Right kidney (tissue), 1 donor: ENCODE data around the gene ANKS1A.
"Not testable (repeated sequence)": the region's sequence is repeated elsewhere in the genome, so short reads cannot be mapped to it uniquely, and the experiment has no call there.

ENCODE experiments used
- DNase-seq: peaks from one replicate; pipeline ENCODE4 v3.0.0-alpha.2; 2016

Gene ANKS1A

DNA sequence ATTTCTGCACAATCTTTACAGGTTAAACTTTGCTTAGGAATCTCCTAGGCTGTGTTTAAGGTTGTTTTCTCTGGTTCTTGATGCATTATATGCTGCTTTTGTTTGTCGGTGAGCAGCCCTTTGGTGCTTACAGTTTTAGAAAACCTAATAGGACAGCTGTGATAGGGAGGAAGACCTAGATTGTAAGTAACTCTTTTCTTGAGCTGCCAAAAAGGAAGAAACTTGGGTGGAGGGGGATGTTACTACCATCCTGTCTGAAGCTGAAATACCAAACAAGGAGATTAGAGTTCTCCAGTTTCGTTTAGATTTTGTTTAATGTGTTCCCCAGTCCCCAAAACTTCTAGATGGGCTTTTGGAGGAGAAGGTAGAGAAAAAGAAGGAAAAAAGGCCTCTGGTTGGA lies 72.0 kb downstream of the ANKS1A start:
- DNase-seq = no peak

DNA sequence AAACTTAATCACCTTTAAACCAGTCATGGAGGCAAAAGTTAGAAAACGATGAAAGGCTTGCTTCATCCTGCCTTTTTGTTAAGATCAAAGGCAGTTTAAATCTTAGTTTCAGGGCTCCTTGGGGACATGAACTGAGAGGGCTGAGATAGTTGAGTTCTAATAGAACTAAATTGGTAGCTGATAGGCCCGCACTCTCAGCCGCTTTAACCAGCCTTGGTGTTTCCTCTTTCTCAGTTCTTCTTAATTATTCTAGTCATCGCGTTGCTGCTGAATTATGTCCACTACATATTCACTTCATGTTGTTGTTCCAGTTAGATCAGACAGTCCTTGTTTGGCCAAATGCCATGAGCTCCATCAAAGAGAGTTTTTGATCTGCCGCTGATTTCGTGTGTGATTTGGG lies 72.5 kb downstream of the ANKS1A start:
- no peak for DNase-seq

DNA sequence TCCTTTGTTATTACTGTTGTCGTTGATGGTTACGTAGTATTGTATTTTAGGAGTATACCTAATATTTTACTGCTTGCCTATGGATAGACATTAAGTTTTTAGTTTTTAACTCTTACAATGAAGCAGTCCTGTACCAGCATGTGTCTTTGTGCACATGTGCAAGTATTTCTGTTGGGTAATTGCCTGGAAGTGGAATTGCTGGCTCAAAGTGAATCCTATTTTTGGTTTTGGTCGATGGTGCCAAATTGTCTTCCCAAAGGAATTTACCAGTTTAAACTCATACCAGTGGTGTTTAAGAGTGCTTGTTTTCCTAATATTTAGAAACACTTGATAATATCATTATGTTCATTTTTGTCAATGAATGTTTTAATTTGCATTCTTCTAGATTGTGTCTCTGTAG lies 75.5 kb downstream of the ANKS1A start:
- DNase-seq = no peak

DNA sequence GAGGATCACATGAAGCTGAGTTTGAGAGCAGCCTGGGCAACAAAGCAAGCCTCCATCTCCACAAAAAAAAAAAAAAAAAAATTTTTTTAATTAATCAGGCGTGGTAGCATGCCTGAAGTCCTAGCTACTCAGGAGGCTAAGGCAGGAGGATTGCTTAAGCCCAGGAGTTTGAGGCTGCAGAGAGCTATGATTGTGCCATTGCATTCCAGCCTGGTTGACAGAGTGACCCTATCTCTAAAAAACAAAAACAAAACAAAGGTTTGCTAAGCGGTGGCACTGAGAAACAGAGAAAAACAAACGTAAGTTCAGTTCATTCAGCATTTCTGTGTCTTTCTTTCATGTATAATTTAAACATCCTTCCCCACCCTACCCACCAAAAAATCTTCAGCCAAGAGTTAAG lies 78.4 kb downstream of the ANKS1A start:
- no peak for DNase-seq

DNA sequence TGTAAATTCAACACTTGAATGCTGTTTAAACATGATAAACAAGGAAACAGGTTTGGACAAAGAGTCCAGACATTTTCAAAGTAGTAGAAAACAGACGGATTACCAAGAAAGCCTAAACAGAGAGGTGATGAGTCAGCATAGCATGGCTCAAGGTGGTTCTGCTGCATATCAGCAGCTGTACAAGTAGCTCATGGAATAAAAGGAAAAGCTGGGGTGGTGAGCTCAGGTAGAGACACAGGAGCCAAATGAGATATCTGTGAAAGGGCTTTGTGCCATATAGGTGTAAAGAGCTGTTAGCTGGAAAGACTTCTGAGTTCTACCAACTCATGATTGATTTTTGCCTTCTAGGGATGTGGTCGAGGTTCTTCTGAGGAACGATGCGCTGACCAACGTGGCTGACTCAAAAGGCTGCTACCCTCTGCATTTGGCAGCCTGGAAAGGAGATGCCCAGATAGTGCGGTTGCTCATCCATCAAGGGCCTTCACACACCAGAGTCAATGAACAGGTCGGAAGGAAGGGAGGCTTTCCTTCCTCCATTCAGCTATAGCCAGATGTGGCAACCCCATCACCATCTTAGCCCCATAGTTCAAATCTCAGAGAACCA lies 80.7 kb downstream of the ANKS1A start:
- no peak for DNase-seq

DNA sequence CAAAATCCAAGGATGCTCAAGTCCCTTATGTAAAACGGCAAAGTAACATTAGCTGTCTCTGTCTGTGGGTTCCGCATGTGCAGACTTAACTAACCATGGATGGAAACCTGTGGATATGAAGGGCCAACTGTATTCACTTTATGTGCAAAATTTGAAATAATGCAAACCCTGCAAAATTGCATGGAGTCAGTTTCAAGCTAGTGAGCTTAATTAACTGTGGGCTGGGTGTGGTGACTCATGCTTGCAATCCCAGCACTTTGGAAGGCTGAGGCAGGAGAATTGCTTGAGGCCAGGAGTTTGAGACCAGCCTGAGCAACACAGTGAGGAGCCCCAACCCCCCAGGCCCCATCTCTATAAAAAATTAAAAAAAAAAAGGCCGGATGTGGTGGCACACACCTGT lies 81.4 kb downstream of the ANKS1A start:
- DNase-seq = no peak

DNA sequence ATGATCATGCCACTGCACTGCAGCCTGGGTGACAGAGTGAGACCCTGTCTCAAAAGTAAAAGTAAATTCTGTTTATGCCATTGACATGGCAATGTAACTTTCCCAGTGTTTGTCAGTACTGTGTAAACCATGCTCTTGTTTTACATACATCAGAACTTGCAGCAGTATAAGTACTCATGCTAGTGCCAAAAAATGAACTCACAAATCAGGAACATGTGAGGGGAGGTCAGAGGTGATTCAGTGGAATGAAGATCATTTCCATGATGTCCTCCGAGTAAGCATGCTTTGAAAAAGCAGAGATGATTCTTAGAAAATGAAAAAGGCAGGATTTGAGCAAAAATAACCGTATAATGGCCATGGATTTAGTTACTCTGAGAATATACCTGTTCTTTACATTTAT lies 81.9 kb downstream of the ANKS1A start:
- DNase-seq = no peak

DNA sequence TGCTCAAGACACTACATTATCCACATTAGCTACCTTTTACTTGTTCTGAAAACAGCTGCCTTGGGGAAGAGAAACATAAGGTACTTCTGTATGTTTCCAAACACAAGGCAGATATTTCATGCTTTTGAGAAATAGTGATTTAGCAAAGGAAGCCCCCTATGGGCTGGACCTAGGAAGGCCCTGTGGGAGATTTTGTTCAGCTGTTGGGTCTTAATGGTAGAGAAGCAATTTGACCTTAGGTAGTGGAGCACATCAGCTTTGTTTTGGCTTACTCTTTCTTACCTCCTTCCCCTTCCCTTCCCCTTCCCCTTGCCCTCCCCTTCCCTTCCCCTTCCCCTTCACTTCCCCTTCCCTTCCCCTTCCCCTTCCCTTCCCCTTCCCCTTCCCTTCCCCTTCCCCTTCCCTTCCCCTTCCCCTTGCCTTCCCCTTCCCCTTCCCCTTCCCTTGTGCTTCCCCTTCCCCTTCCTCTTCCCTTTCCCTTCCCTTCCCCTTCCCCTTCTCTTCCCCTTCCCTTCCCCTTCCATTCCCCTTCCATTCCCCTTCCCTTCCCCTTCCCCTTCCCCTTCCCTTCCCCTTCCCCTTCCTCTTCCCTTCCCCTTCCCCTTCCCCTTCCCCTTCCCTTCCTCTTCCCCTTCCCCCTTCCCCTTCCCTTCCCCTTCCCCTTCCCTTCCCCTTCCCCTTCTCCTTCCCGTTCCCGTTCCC lies 84.6 kb downstream of the ANKS1A start:
- DNase-seq = no peak

DNA sequence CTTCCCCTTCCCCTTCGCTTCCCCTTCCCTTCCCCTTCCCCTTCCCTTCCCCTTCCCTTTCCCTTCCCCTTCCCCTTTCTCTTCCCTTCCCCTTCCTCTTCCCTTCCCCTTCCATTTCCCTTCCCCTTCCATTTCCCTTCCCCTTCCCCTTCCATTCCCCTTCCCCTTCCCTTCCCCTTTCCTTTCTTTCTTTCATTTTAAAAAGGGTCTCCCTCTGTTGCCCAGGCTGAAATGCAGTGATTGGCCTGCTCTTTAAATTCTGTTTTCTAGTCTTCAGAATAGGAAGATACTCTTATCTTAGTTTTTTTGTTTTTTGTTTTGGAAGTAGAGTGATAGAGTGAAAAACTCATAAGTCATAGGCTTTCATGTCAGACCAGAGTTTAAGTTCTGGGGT lies 85.2 kb downstream of the ANKS1A start:
- no peak for DNase-seq

DNA sequence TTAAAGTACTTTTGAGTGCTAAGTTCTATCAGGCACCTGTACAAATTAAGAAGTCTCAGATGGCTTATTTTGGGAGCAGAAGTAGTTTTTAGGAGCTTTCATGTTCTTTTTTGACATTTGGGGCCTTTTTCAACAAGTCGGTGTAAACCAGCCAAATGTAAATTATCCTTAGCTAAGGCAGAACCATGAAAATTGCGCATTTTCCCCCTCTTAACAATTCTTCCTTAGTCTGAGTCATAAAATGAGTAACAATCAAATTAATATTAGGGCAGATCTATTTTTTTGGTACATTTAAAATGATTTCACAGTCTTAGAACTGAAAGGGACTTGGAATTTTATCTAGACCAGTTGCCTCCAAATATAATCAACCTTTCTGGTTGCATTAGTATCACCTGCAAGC lies 87.2 kb downstream of the ANKS1A start:
- DNase-seq = no peak

DNA sequence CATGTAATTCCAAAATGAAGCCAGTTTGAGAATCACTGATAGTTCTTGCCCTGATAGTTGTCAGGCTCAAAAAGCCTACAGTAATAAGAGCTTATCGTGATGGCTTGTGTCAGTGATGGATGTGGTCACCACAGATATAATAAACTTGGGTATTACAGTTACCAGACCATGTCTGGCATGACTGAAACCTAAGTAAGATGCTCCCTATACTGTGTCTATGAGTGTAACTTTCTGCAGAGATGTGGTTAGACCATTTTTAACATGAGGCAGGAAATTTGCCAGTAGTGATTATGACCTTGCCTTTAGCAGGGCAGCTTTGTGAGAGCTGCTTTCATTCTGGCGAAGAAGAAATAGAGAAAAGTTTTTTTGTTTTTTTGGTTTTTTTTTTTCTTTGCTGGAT lies 90.2 kb downstream of the ANKS1A start:
- no peak for DNase-seq

DNA sequence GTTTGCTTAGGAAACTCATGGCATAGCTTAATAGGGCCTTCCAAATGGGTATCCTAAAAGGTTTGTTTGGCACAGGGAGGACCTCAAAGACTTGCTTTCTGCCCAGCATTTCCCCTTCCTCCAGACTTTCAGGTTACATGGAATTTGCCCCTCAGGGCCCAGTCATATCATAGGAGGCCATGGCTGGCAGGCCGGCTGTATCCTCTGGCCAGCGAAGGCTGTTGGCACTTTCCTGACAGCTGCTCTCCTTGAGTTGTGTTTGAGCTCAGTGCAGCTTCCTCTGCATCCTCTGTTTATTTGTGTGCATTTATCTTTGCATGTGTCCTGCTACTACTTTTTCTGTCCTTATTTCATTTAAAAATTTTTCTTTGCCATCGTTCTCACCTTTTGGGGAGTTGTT lies 90.9 kb downstream of the ANKS1A start:
- no peak for DNase-seq

DNA sequence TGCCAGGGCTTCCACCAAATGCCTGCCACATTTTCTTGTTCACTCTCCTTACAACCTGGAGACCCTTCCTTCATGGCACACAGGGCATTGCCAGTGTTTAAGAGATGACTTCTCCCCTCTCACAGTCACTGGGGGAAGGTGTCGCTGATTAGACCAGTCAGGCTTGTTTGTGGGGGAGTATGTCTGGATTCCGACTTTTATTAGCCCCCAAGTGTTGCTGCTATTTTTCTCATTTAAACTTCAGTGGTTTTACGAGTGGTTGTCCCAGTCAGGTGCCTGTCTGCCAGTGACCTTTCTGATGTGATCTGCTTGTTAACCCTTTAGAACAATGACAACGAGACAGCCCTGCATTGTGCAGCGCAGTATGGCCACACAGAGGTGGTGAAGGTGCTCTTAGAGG lies 92.3 kb downstream of the ANKS1A start:
- no peak for DNase-seq

DNA sequence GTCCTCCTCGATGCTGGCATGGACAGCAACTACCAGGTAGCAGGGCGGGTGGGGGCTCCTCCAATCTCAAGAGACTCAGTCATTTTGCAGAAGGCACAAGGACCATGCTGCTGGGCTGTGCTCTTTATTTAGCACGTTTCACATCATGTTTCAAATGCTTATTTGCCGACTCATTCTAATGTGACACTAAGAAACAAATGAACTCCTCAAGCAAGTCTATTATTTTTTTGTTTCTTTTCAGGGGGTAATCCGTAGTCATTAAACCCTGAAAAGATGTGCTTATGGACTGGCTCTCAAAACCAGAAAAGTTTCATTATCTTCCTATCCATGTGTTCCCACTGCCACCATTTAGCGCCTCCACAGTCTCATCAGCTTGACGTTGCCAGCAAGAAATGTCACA lies 92.9 kb downstream of the ANKS1A start:
- no peak for DNase-seq

DNA sequence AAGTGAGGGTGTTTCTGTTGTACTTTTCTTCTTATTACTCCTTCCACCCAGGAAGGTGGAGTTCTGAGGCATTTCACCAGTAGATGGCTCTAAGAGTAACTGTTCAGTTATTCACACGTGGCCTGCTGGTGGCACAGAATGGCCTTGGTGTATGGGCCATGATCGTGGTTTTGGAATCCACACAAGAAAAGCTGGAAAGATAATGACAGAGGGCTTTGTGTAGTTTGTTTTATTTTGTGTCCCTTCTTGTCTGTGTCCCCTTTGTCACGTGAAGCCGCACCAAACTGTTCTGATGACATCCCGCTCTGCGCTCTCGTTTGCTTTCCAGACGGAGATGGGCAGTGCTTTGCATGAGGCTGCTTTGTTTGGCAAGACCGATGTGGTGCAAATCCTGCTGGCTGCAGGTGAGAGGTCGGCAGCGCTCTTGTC lies 93.4 kb downstream of the ANKS1A start:
- no peak for DNase-seq

DNA sequence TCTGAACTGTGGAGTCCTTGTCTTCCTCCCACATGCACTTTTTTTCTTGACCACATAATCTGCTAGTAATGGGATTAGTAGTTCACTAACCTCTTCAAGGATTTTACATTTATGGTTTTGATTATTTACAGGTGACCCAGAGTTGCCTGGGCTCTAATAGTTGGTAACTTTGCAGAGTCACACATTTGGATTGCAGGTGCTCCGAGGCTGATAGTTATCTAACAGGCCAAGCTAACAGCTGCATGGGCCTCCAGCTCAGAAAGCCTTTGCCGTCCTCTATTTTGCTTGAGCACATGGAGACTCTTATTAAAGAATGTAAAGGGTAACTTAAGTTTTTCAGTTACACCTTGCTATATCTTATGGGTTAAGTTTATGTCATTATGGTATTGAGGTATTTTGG lies 95.4 kb downstream of the ANKS1A start:
- no peak for DNase-seq

DNA sequence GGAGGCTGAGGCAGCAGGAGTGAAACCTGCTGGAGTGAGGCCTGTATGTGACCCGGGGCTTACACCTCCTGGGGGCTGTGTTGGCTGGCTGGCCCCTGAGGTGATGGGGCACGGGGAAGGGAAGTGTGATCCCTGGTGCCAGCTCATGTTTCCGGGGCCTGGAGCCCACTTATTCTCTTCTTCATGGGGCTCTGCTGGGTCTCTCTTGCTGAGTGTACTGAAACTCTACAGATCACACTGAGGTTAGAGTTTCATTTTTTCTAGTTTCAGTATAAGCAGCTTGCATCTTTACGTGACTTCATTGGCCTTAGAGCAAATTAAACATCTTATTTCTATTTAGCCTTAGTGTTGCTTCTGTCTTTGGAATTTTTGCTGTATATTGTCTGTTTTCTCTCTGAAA lies 96.2 kb downstream of the ANKS1A start:
- no peak for DNase-seq

DNA sequence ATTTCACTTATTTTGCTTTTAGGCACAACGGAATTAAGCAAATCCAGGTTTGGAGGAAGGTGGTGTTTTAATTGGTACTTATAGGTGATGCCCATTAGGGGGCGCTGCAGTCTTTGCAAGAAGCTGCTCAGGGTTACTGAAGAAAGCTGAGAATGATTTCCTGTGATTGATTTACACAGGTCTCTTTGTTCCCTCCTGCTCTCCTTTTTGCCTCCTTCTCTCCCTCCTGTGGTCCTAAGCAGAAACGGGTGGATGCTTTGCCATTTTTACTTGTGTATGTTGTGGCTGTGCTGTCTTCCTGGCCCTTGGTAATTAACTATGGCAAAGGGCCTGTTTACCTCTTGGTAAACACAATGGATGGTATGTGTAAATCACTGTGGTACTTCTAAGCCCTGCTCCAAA lies 97.8 kb downstream of the ANKS1A start:
- peak; percentile 48 for DNase-seq

DNA sequence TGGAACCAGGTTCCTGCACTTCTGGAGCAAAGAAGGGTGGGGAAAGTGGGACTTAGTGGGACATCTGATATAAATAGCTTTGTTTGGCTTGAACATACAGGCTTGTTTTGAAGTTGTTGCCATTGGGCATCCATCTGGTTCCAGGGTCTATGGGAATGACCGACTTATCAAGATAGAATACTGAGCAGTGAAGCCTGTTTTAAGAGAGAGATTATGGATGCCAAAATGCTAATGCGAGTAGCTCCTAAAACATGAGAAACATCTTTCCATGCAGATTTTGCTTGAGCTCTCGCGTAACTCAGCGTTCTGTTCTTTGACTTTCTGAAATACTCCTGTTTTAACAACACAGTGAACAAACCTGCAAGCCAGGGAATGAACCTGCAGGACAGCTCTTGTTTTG lies 98.5 kb downstream of the ANKS1A start:
- no peak for DNase-seq

DNA sequence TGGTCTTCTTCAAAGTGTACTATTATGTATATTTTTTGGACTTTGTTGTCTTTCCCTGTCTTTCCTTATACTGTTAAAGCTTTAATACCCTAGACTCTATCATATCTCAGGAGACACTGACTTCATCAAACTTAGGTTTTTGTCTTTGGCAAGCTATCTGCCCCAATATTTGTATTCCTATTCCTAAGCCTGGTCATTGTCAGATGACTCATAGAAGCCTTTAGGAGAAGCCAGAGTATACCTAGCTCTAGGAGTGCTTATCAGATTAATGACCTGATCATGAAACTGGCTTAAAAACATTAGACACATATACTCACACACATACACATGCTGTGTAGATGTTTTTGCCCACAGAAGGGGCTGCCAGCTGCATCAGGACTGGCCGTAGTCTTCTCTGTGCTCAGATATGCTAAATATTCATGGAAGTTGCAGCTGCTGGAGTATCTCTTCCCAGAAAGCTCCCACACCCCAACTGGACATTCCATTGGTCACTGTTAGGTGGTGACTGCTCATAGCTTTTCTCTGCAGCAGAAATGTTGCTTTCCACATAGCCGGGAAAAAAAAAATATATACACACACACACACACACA lies 102.0 kb downstream of the ANKS1A start:
- DNase-seq = no peak

DNA sequence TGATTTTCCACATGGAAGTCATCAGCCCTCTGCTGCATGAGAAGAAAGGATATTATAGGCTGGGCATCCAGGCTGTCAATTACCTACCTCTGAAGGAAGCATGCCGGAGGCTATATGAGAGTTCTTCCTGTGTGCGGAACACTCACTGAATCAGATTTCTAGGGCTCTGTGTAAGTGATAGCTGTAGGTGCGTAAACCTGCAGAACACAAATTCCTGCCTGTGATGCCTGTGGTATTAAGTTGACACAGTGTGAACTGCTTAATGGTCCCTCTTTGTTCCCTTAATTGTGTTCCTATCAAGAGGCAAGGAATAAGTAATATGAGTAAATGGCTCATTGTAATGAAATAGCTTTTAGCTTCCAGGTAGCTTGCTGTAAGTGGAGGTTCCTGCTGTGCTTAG lies 103.3 kb downstream of the ANKS1A start:
- no peak for DNase-seq

DNA sequence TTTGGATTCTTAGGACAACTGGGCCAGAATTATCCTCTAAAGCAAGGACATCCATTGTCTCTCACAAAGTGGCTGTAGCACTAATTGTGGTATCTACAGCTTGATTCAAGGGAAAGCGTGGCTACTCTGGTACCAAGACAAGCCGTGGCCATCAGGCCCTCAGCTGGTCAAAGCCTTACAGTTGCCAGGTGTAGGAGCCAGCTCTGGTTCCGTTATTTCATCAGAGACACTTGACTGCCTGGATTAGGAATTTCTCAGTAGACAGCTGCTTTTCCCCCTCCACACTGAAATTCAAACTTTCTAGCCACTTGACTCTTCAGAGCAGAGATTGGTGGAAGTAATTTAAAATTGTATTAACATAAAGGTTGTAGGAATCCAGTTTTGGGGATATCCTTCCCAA lies 104.2 kb downstream of the ANKS1A start:
- DNase-seq = no peak

DNA sequence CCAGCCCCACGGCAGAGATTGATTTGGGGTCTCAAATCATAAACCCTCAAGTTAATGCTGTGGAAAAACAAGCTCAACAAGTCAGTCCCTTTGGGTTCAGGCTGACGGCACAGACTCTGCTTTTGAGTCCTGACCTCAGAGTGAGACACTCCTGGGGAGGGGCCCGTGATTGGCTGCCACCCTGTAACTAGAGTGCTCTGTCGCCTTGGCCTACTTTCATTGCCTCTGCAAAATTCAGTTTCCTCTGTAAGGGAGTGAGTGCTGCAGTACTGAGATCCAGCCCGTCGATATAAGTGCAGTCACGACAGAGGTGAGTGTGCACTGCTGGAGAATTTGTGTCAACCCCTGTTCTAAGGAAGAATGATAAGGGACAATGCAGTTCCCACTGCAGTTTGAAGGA lies 105.6 kb downstream of the ANKS1A start:
- DNase-seq = no peak

DNA sequence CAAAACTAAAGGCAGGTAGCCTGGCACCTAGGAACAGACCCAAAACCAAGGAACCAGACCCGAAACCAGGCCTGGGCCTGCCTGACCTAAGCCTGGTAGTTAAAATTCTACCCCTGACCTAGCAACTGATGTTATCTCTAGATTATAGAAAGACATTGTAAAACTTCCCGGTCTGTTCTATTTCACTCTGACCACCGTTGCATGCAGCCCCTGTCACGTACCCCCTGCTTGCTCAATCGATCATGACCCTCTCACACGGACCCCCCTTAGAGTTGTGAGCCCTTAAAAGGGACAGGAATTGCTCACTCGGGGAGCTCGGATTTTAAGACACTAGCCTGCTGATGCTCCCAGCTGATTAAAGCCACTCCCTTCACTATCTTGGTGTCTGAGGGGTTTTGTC lies 109.4 kb downstream of the ANKS1A start:
- DNase-seq = not testable (repeated sequence)
